ENCODE measurements around the gene NLRC5. TPM values are rescaled to one million over a fixed set of nuclear protein-coding genes. Genes with fewer than 3 reads are reported as not detected.
"Not testable (repeated sequence)": the region's sequence is repeated elsewhere in the genome, so short reads cannot be mapped to it uniquely, and the experiment has no call there.

The NLRC5 gene
- total RNA-seq, 4 donors from 2014 or later = 14.4 to 22.5 (median 16.6) TPM

DNA sequence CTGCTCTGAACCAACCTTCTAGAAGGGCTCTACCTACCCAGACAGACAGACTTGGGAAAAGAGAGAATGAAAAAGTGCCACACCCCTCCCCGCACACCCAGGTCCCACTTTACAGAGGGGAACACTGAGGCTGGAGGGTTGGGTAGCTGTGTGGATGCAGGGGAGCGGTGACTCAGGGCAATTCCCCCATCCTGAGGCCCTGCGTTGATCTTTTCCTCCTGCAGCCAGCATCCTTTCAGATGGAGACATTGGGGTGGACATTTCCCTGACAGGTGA is 17.7 kb upstream of the NLRC5 start:
- H3K36me3 ChIP-seq = no peaks in the 10 kb centered on the region
- H3K27me3 ChIP-seq = no peaks in the 10 kb centered on the region
- no peak for DNase-seq (ENCODE audit: extremely low spot score)
- H3K4me3 ChIP-seq = no peak overlapping the region
- no peak overlapping the region for H3K27ac ChIP-seq (replicated peaks in 1 of 4)
- H3K4me1 ChIP-seq = peaks cover 0 to 7% (median 0%) of the 10 kb centered on the region in 4 donors
- TF ChIP-seq POLR2AphosphoS5 (IDR thresholded peaks at IDR 0.05) = no peak
- TF ChIP-seq, protein P1, sequence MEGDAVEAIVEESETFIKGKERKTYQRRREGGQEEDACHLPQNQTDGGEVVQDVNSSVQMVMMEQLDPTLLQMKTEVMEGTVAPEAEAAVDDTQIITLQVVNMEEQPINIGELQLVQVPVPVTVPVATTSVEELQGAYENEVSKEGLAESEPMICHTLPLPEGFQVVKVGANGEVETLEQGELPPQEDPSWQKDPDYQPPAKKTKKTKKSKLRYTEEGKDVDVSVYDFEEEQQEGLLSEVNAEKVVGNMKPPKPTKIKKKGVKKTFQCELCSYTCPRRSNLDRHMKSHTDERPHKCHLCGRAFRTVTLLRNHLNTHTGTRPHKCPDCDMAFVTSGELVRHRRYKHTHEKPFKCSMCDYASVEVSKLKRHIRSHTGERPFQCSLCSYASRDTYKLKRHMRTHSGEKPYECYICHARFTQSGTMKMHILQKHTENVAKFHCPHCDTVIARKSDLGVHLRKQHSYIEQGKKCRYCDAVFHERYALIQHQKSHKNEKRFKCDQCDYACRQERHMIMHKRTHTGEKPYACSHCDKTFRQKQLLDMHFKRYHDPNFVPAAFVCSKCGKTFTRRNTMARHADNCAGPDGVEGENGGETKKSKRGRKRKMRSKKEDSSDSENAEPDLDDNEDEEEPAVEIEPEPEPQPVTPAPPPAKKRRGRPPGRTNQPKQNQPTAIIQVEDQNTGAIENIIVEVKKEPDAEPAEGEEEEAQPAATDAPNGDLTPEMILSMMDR (IDR thresholded peaks at IDR 0.05) = no peak
- WGBS = 78% methylated on average over 3 of the region's 3 CpGs
- intact Hi-C loops (cut with DNase I) = no loop called here
- no peaks in the 10 kb centered on the region for H3K9me3 ChIP-seq

DNA sequence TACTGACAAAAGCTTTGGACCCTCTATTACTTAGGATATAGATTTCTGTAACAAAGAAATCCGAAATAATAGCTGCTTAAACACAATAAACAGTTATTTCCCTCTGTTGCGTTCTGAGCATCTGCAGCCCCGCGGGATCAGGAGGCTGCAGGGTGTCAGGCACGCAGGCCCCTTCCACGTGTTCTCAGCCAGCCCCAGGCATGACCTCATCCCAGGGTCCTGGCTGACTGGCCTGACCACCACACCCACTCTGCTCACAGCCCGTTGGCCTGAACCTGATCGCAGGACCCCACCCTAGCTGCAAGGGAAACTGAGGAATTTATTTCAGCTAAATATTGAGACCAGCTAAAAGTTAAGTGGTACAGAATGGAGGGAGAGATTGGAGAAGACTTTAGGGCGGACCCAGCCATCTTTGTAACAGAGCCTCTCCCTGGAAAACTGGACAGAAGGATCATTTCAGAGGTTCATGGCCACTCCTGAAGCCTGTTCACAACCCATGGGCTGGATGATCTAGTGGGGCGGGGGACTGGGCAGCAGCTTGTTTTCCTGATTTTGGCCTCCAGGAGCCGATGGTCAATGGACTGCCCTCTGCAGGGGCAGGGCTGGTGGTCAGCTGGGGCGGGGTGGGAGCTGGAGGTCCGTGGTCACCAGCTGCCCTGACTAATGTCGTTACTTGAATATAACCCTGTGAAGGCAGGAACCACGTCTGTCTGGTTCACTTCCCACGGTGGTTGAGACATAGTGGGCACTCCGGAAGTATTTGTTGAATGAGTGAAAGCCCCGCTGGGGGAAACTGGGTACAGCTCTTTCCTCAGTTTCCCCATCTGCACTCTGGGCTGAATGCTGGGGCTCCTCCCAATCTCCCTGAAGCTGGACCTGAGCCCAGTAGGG is 16.7 kb upstream of the NLRC5 start:
- Histone ChIP-seq H3K36me3 (no peaks in the 10 kb centered on the region), H3K27me3 (no peaks in the 10 kb centered on the region), H3K9me3 (no peaks in the 10 kb centered on the region), H3K4me1 (peaks cover 0 to 7% (median 0%) of the 10 kb centered on the region in 4 donors), H3K4me3 (no peak overlapping the region), H3K27ac (replicated peaks in 1 of 4) (no peak overlapping the region)
- no peak for DNase-seq (ENCODE audit: extremely low spot score)
- intact Hi-C loops (cut with DNase I) = no loop called here
- 85% methylated on average over 17 of the region's 18 CpGs for WGBS
- TF ChIP-seq POLR2A (IDR thresholded peaks at IDR 0.05; ENCODE audit: low read depth) (no peak), POLR2AphosphoS5 (IDR thresholded peaks at IDR 0.05) (no peak), EP300 (IDR thresholded peaks at IDR 0.05) (no peak)
- TF ChIP-seq, protein P1 (IDR thresholded peaks at IDR 0.05) = no peak

DNA sequence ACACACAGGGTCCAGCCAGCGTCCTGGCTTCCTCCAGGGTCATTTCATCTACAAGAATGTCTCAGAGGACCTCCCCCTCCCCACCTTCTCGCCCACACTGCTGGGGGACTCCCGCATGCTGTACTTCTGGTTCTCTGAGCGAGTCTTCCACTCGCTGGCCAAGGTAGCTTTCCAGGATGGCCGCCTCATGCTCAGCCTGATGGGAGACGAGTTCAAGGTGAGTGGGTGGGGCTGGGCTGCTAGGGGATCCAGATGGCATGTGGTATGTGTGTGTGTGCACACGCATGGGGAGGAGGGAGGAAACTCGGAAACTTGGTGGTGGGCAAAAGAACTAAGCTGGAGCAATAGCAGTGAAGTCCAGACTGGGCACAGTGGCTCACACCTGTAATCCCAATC is 16.1 kb upstream of the NLRC5 start:
- Histone ChIP-seq H3K4me3 (no peak overlapping the region), H3K4me1 (peaks cover 0 to 7% (median 0%) of the 10 kb centered on the region in 4 donors), H3K27ac (replicated peaks in 1 of 4) (no peak overlapping the region), H3K9me3 (no peaks in the 10 kb centered on the region), H3K27me3 (no peaks in the 10 kb centered on the region), H3K36me3 (no peaks in the 10 kb centered on the region)
- WGBS = 91% methylated on average over 9 of the region's 9 CpGs
- intact Hi-C loops (cut with DNase I) = no loop called here
- DNase-seq (ENCODE audit: extremely low spot score) = no peak
- TF ChIP-seq, protein P1 (IDR thresholded peaks at IDR 0.05) = no peak
- TF ChIP-seq POLR2A (IDR thresholded peaks at IDR 0.05; ENCODE audit: low read depth) (no peak), POLR2AphosphoS5 (IDR thresholded peaks at IDR 0.05) (no peak), EP300 (IDR thresholded peaks at IDR 0.05) (no peak)

DNA sequence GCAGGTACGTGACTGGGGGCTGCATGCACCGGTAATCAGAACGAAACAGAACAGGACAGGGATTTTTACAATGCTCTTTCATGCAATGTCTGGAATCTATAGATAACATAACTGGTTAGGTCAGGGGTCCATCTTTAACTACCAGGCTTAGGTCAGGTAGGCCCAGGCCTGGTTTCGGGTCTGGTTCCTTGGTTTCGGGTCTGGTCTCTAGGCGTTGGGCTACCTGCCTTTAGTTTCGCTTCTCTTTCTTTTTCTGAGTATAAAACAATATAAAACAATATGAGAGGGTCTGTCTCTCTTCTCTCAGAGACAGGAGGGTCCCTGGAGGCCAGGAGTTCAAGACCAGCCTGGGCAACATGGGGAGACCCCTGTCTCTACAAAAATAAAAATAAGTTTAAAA is 15.5 kb upstream of the NLRC5 start:
- intact Hi-C loops (cut with DNase I) = not testable (repeated sequence)

DNA sequence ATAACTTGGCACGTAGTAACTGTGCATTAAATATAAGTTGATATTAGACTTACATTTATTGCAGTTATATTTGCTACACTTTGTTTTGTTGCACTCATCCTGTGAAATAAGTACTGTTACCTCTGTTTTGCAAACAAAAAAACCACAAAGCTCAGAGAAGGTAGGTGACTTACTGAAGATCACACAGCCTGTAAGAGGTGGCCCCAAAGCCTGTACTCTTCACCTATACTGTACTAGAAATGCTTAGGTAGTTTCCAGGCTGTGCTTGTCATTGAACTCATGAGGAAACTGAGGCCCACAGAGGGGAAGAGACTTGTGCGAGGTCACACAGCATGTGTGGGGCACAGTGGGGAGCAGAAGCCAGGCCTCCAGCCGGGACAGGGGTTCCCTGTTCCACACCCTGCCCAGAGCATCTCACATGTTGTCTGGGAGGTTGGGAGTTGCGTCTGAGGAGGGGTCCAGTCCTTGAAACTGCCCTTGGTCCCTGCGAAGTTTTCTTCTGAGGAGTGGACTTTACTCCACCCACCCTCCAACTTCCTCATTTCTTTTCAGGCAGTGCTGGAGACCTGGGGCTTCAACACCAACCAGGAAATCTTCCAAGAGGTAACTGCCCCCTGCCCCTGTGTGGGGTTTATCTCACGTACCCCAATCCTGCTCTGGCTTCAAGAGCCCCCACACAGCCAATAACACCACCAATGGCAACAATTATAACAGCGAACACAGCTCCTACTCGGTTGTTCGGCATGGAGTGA is 14.6 kb upstream of the NLRC5 start:
- Histone ChIP-seq H3K4me1 (peaks cover 0 to 7% (median 0%) of the 10 kb centered on the region in 4 donors), H3K36me3 (no peaks in the 10 kb centered on the region), H3K4me3 (no peak overlapping the region), H3K9me3 (no peaks in the 10 kb centered on the region), H3K27me3 (no peaks in the 10 kb centered on the region), H3K27ac (replicated peaks in 1 of 4) (no peak overlapping the region)
- no peak for TF ChIP-seq POLR2A (IDR thresholded peaks at IDR 0.05; ENCODE audit: low read depth)
- intact Hi-C loops (cut with DNase I) = no loop called here
- no peak for DNase-seq (ENCODE audit: extremely low spot score)
- WGBS = 87% methylated on average over 9 of the region's 9 CpGs

More for the DNA sequence above, 15.5 kb upstream of the NLRC5 start:
- not testable (repeated sequence) for H3K27me3 ChIP-seq; DNase-seq (ENCODE audit: extremely low spot score); H3K9me3 ChIP-seq; H3K27ac ChIP-seq (replicated peaks in 1 of 4); H3K4me3 ChIP-seq; H3K36me3 ChIP-seq; H3K4me1 ChIP-seq
- 86% methylated on average over 7 of the region's 7 CpGs for WGBS

Measured in esophagus muscularis mucosa (tissue), 4 donors.